GM23338 (cell line): ENCODE measurements around the gene DPY19L3. TPM values are rescaled to one million over a fixed set of nuclear protein-coding genes. Genes with fewer than 3 reads are reported as not detected.

Experiments used
- ATAC-seq: fragments of 200-7000 bp; cut with Tn5 transposase; 3 replicates; pipeline ENCODE4 v1.9.1; 2020
- DNase-seq: peaks from one replicate; pipeline ENCODE4 v3.0.0-alpha.2; 2015; ENCODE audit warnings: low spot score
- H2AFZ ChIP-seq: fragments of 200-600 bp; sonication (generic); 2 replicates; pipeline ENCODE4 v1.8.0; 2016; ENCODE audit warnings: antibody characterized with exemption, mild to moderate bottlenecking, moderate library complexity
- H3F3A ChIP-seq: fragments of 200-600 bp; sonication (generic); replicated peaks from 2 replicates; pipeline ENCODE4 v1.8.0; 2017; ENCODE audit warnings: antibody characterized with exemption, mixed run types, low read depth
- H3K27ac ChIP-seq: fragments of 200-600 bp; sonication (generic); 2 replicates; pipeline ENCODE4 v1.6.1; 2016; ENCODE audit warnings: low read depth
- H3K27me3 ChIP-seq: fragments of 200-600 bp; sonication (generic); 2 replicates; pipeline ENCODE4 v1.8.0; 2016; ENCODE audit warnings: mild to moderate bottlenecking, mixed run types, moderate library complexity; ENCODE audit not compliant: insufficient read depth
- H3K36me3 ChIP-seq: fragments of 200-600 bp; sonication (generic); 2 replicates; pipeline ENCODE4 v1.8.0; 2016; ENCODE audit warnings: mild to moderate bottlenecking; ENCODE audit not compliant: insufficient read depth
- H3K4me1 ChIP-seq: fragments of 200-600 bp; sonication (generic); 2 replicates; pipeline ENCODE4 v1.8.0; 2016; ENCODE audit warnings: mild to moderate bottlenecking, moderate library complexity; ENCODE audit not compliant: insufficient read depth
- H3K4me2 ChIP-seq: fragments of 200-600 bp; sonication (generic); 2 replicates; pipeline ENCODE4 v1.7.1; 2017; ENCODE audit warnings: mixed run types
- H3K4me3 ChIP-seq: fragments of 200-600 bp; sonication (generic); 2 replicates; pipeline ENCODE4 v1.6.1; 2016; ENCODE audit warnings: mixed run types
- H3K79me2 ChIP-seq: fragments of 200-600 bp; sonication (generic); replicated peaks from 2 replicates; pipeline ENCODE4 v1.8.0; 2017; ENCODE audit warnings: mild to moderate bottlenecking; ENCODE audit not compliant: insufficient read depth
- H3K9me2 ChIP-seq: fragments of 200-600 bp; sonication (generic); 2 replicates; pipeline ENCODE4 v1.8.0; 2017; ENCODE audit not compliant: insufficient read depth
- H4K20me1 ChIP-seq: fragments of 200-600 bp; sonication (generic); replicated peaks from 2 replicates; pipeline ENCODE4 v1.8.0; 2017; ENCODE audit warnings: mild to moderate bottlenecking; ENCODE audit not compliant: insufficient read depth
- H3K27ac Mint-ChIP-seq: 2 replicates; pipeline ENCODE4 v1.8.0; 2020; ENCODE audit warnings: inconsistent platforms, mild to moderate bottlenecking, moderate library complexity, mixed read lengths
- H3K27me3 Mint-ChIP-seq: 3 replicates; pipeline ENCODE4 v1.8.0; 2022; ENCODE audit warnings: low read depth, mild to moderate bottlenecking, moderate library complexity, mixed read lengths, inconsistent platforms; ENCODE audit not compliant: insufficient read depth, poor library complexity
- H3K36me3 Mint-ChIP-seq: 3 replicates; pipeline ENCODE4 v1.8.0; 2021; ENCODE audit warnings: low read depth, mild to moderate bottlenecking, inconsistent platforms, moderate library complexity, mixed read lengths
- H3K4me1 Mint-ChIP-seq: 3 replicates; pipeline ENCODE4 v1.8.0; 2020; ENCODE audit warnings: mild to moderate bottlenecking, inconsistent platforms, mixed read lengths
- H3K4me3 Mint-ChIP-seq: 3 replicates; pipeline ENCODE4 v1.8.0; 2021; ENCODE audit warnings: moderate library complexity, mild to moderate bottlenecking, inconsistent platforms, mixed read lengths
- H3K9me3 Mint-ChIP-seq: 3 replicates; pipeline ENCODE4 v1.8.0; 2020; ENCODE audit warnings: moderate library complexity, mild to moderate bottlenecking, inconsistent platforms, mixed read lengths
- CREB1 ChIP-seq: fragments of 250-450 bp; sonication (Bioruptor Pico); IDR thresholded peaks from 2 replicates; pipeline ENCODE4 v1.5.0; 2020; ENCODE audit warnings: low read depth, mild to moderate bottlenecking, moderate library complexity
- ETS1 ChIP-seq: IDR thresholded peaks from 2 replicates; pipeline ENCODE4 v1.6.1; 2016; ENCODE audit warnings: antibody characterized with exemption
- EZH2 ChIP-seq: fragments of 200-600 bp; sonication (generic); IDR thresholded peaks from one replicate; pipeline ENCODE4 v1.8.0; 2017; ENCODE audit warnings: antibody characterized with exemption, mild to moderate bottlenecking, low read depth; ENCODE audit not compliant: unreplicated experiment
- EZH2phosphoT487 ChIP-seq: fragments of 200-600 bp; sonication (generic); IDR thresholded peaks from one replicate; pipeline ENCODE4 v1.8.1; 2018; ENCODE audit warnings: antibody characterized with exemption; ENCODE audit not compliant: unreplicated experiment
- JUNB ChIP-seq: IDR thresholded peaks from one replicate; pipeline ENCODE4 v1.6.1; 2016; ENCODE audit warnings: antibody characterized with exemption; ENCODE audit not compliant: unreplicated experiment
- NANOG ChIP-seq: IDR thresholded peaks from 2 replicates; pipeline ENCODE4 v1.6.1; 2016; ENCODE audit warnings: antibody characterized with exemption, borderline replicate concordance
- POLR2AphosphoS5 ChIP-seq: IDR thresholded peaks from 2 replicates; pipeline ENCODE4 v1.6.1; 2016; ENCODE audit warnings: antibody characterized with exemption, low read depth
- REST ChIP-seq: IDR thresholded peaks from one replicate; pipeline ENCODE4 v1.6.1; 2018; ENCODE audit warnings: antibody characterized with exemption; ENCODE audit not compliant: unreplicated experiment
- STAT1 ChIP-seq: IDR thresholded peaks from one replicate; pipeline ENCODE4 v1.6.1; 2016; ENCODE audit warnings: antibody characterized with exemption; ENCODE audit not compliant: unreplicated experiment
- ZNF114 ChIP-seq: fragments of 250-450 bp; sonication (Bioruptor Pico); IDR thresholded peaks from 2 replicates; pipeline ENCODE4 v1.5.0; 2020; ENCODE audit warnings: mild to moderate bottlenecking, moderate library complexity
- ZNF331 ChIP-seq: fragments of 250-450 bp; sonication (Bioruptor Pico); IDR thresholded peaks from 2 replicates; pipeline ENCODE4 v1.5.0; 2020; ENCODE audit warnings: low read depth, mild to moderate bottlenecking, moderate library complexity
- polyA plus RNA-seq: library from polyadenylated mRNA; unstranded; fragments of >200 nt; fragmentation: Nextera tagmentation; extraction: Ambion mirVana; gene quantifications from 2 replicates; pipeline ENCODE4 v1.2.1, GENCODE V29; 2016
- total RNA-seq: library from RNA; depleted of rRNA; stranded (reverse); fragments of >200 nt; shearing (Covaris generic); gene quantifications from 2 replicates; pipeline ENCODE4 v1.2.3, GENCODE V29; 2014
- TF ChIP-seq, protein P1 (sequence below), 2 experiments: fragments of 200-600 bp in 1 of 2; sonication (generic) in 1 of 2; conservative IDR thresholded peaks; 2 replicates each; pipeline versions ENCODE4 v1.5.1 to v1.6.1; 2016 to 2017; ENCODE audit warnings: antibody characterized with exemption in 2 of 2, low read depth in 2 of 2, mild to moderate bottlenecking in 2 of 2, moderate library complexity in 1 of 2
- TF ChIP-seq, protein P2 (sequence below): fragments of 250-450 bp; sonication (Bioruptor Pico); IDR thresholded peaks from 2 replicates; pipeline ENCODE4 v1.5.0; 2020; ENCODE audit warnings: mild to moderate bottlenecking, moderate library complexity

DPY19L3 gene
- total and polyA plus RNA-seq, 2 experiments from 2014 or later = 13.5 to 46.6 TPM

GRCh38 chr19:32480321-32480720, 74.8 kb downstream of the DPY19L3 start:
- no peak overlapping the region for H3K4me3 Mint-ChIP-seq

More at GRCh38 chr19:32480321-32480720, 74.8 kb downstream of the DPY19L3 start:
- H3K4me1 Mint-ChIP-seq = peaks cover 6% of the 10 kb centered on the region; the same call in 2 of the 3 replicates
- peaks cover 67% of the 10 kb centered on the region for H3K36me3 Mint-ChIP-seq
- no peaks in the 10 kb centered on the region for H3K27me3 Mint-ChIP-seq
- no peak overlapping the region for H2AFZ ChIP-seq
- H3K4me3 ChIP-seq = no peak overlapping the region
- H4K20me1 ChIP-seq = peaks cover 1% of the 10 kb centered on the region; the same call in 1 of the 2 replicates
- TF ChIP-seq, protein P1, sequence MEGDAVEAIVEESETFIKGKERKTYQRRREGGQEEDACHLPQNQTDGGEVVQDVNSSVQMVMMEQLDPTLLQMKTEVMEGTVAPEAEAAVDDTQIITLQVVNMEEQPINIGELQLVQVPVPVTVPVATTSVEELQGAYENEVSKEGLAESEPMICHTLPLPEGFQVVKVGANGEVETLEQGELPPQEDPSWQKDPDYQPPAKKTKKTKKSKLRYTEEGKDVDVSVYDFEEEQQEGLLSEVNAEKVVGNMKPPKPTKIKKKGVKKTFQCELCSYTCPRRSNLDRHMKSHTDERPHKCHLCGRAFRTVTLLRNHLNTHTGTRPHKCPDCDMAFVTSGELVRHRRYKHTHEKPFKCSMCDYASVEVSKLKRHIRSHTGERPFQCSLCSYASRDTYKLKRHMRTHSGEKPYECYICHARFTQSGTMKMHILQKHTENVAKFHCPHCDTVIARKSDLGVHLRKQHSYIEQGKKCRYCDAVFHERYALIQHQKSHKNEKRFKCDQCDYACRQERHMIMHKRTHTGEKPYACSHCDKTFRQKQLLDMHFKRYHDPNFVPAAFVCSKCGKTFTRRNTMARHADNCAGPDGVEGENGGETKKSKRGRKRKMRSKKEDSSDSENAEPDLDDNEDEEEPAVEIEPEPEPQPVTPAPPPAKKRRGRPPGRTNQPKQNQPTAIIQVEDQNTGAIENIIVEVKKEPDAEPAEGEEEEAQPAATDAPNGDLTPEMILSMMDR (conservative IDR thresholded peaks at IDR 0.05; ENCODE audit: low read depth in 2 of 2) = no peak
- TF ChIP-seq REST = no peak
- TF ChIP-seq EZH2 = no peak
- no peak for TF ChIP-seq EZH2phosphoT487
- TF ChIP-seq, protein P2, sequence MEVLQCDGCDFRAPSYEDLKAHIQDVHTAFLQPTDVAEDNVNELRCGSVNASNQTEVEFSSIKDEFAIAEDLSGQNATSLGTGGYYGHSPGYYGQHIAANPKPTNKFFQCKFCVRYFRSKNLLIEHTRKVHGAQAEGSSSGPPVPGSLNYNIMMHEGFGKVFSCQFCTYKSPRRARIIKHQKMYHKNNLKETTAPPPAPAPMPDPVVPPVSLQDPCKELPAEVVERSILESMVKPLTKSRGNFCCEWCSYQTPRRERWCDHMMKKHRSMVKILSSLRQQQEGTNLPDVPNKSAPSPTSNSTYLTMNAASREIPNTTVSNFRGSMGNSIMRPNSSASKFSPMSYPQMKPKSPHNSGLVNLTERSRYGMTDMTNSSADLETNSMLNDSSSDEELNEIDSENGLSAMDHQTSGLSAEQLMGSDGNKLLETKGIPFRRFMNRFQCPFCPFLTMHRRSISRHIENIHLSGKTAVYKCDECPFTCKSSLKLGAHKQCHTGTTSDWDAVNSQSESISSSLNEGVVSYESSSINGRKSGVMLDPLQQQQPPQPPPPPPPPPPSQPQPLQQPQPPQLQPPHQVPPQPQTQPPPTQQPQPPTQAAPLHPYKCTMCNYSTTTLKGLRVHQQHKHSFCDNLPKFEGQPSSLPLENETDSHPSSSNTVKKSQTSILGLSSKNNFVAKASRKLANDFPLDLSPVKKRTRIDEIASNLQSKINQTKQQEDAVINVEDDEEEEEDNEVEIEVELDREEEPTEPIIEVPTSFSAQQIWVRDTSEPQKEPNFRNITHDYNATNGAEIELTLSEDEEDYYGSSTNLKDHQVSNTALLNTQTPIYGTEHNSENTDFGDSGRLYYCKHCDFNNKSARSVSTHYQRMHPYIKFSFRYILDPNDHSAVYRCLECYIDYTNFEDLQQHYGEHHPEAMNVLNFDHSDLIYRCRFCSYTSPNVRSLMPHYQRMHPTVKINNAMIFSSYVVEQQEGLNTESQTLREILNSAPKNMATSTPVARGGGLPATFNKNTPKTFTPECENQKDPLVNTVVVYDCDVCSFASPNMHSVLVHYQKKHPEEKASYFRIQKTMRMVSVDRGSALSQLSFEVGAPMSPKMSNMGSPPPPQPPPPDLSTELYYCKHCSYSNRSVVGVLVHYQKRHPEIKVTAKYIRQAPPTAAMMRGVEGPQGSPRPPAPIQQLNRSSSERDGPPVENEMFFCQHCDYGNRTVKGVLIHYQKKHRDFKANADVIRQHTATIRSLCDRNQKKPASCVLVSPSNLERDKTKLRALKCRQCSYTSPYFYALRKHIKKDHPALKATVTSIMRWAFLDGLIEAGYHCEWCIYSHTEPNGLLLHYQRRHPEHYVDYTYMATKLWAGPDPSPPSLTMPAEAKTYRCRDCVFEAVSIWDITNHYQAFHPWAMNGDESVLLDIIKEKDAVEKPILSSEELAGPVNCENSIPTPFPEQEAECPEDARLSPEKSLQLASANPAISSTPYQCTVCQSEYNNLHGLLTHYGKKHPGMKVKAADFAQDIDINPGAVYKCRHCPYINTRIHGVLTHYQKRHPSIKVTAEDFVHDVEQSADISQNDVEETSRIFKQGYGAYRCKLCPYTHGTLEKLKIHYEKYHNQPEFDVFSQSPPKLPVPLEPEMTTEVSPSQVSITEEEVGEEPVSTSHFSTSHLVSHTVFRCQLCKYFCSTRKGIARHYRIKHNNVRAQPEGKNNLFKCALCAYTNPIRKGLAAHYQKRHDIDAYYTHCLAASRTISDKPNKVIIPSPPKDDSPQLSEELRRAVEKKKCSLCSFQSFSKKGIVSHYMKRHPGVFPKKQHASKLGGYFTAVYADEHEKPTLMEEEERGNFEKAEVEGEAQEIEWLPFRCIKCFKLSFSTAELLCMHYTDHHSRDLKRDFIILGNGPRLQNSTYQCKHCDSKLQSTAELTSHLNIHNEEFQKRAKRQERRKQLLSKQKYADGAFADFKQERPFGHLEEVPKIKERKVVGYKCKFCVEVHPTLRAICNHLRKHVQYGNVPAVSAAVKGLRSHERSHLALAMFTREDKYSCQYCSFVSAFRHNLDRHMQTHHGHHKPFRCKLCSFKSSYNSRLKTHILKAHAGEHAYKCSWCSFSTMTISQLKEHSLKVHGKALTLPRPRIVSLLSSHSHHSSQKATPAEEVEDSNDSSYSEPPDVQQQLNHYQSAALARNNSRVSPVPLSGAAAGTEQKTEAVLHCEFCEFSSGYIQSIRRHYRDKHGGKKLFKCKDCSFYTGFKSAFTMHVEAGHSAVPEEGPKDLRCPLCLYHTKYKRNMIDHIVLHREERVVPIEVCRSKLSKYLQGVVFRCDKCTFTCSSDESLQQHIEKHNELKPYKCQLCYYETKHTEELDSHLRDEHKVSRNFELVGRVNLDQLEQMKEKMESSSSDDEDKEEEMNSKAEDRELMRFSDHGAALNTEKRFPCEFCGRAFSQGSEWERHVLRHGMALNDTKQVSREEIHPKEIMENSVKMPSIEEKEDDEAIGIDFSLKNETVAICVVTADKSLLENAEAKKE (CRISPR knock-in tag) = no peak
- no peak for TF ChIP-seq CREB1 (CRISPR knock-in tag)
- TF ChIP-seq ZNF114 (CRISPR knock-in tag) = no peak
- no peak for TF ChIP-seq ETS1
- no peak for TF ChIP-seq STAT1
- no peak for TF ChIP-seq JUNB
- TF ChIP-seq POLR2AphosphoS5 = no peak
- no peak for TF ChIP-seq ZNF331
- TF ChIP-seq NANOG = no peak
- ATAC-seq = no peak
- no peaks in the 10 kb centered on the region for H3F3A ChIP-seq
- H3K27ac ChIP-seq = no peak overlapping the region
- no peaks in the 10 kb centered on the region for H3K4me1 ChIP-seq
- no peaks in the 10 kb centered on the region for H3K9me2 ChIP-seq
- no peaks in the 10 kb centered on the region for H3K9me3 Mint-ChIP-seq
- H3K27me3 ChIP-seq = no peaks in the 10 kb centered on the region
- peaks cover 42% of the 10 kb centered on the region for H3K36me3 ChIP-seq
- no peak overlapping the region for H3K4me2 ChIP-seq
- no peak overlapping the region for H3K27ac Mint-ChIP-seq
- no peaks in the 10 kb centered on the region for H3K79me2 ChIP-seq
- DNase-seq = no peak
